Large intestine (tissue), 3 donors: ENCODE results near the gene FBXO17. TPM values are rescaled to one million over a fixed set of nuclear protein-coding genes. Genes with fewer than 3 reads are reported as not detected.
"Not testable (repeated sequence)": the region's sequence is repeated elsewhere in the genome, so short reads cannot be mapped to it uniquely, and the experiment has no call there.

Experiments
- DNase-seq, 2 donors: peaks; one replicate each; pipeline versions ENCODE4 v3.0.0 to v3.0.0-alpha.2; 2013
- H3K27ac ChIP-seq: one replicate; pipeline ENCODE4 v1.5.1; 2013; ENCODE audit warnings: low read length
- H3K27me3 ChIP-seq: 2 replicates; pipeline ENCODE4 v1.6.1; 2013; ENCODE audit warnings: low read length; ENCODE audit not compliant: control insufficient read depth, insufficient read depth
- H3K36me3 ChIP-seq: 2 replicates; pipeline ENCODE4 v1.6.1; 2013; ENCODE audit warnings: low read length; ENCODE audit not compliant: control insufficient read depth, insufficient read depth
- H3K4me1 ChIP-seq: one replicate; pipeline ENCODE4 v1.6.1; 2013; ENCODE audit warnings: low read length; ENCODE audit not compliant: control insufficient read depth, insufficient read depth
- H3K4me3 ChIP-seq: one replicate; pipeline ENCODE4 v1.5.1; 2013; ENCODE audit warnings: low read length
- H3K9me3 ChIP-seq: one replicate; pipeline ENCODE4 v1.6.1; 2013; ENCODE audit warnings: mild to moderate bottlenecking, low read depth, low read length, moderate library complexity; ENCODE audit not compliant: control insufficient read depth
- WGBS: methylation state at CpG from one replicate; pipeline ENCODE4 v1.1.5; 2013; ENCODE audit warnings: low lambda C conversion rate; ENCODE audit not compliant: insufficient coverage; 5-methylcytosine and 5-hydroxymethylcytosine counted together
- polyA plus RNA-seq: library from polyadenylated mRNA; unstranded; fragments of 120-200 nt; gene quantifications from one replicate; pipeline ENCODE4 v1.2.1, GENCODE V29; 2013

The FBXO17 gene
- polyA plus RNA-seq, 1 donor = 88.6 TPM

DNA sequence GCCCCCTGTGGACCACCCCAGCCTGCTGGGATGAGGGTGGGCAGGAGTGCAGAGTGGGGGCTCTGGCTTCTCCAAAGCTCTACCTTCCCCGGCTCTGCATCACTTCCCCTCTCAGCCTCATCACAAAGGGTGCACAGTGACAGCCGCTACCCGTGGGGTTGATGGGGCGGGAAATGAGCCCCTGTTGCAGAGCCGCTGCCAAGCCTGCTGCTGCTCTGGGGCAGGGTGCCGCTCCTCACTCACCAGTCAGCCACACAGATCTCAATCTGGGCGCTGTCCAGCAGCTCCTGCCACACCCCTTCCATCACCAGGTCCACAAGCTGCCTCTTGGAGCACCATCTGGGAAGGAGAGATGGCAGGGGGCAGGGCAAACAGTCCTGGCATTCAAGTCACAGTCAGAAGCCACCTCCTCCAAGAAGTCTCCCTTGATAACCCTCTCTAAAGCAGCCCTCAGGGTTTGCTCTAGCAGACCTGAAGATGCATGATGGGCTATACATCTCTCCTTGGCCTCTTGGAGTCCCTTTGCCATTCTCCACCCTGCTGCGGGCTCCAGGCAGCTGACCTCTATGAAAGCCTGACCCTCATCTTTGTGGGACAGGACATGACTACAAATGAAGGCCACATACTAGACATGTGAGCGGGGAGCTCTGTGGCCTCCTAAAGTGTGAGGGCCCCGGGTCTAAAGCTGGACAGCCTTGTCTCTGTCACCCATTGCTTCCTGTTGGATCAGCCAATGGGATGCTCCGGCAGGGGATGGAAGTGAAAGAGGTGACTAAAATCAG lies 29.1 kb downstream of the FBXO17 start:
- Histone ChIP-seq H3K27me3 (no peaks in the 10 kb centered on the region), H3K4me3 (no peak overlapping the region), H3K4me1 (peaks cover 5% of the 10 kb centered on the region), H3K9me3 (peaks cover 6% of the 10 kb centered on the region), H3K36me3 (peaks cover 48% of the 10 kb centered on the region), H3K27ac (no peak overlapping the region)
- WGBS = no CpG with 5 or more reads among the region's 11 CpGs
- DNase-seq = no peak

DNA sequence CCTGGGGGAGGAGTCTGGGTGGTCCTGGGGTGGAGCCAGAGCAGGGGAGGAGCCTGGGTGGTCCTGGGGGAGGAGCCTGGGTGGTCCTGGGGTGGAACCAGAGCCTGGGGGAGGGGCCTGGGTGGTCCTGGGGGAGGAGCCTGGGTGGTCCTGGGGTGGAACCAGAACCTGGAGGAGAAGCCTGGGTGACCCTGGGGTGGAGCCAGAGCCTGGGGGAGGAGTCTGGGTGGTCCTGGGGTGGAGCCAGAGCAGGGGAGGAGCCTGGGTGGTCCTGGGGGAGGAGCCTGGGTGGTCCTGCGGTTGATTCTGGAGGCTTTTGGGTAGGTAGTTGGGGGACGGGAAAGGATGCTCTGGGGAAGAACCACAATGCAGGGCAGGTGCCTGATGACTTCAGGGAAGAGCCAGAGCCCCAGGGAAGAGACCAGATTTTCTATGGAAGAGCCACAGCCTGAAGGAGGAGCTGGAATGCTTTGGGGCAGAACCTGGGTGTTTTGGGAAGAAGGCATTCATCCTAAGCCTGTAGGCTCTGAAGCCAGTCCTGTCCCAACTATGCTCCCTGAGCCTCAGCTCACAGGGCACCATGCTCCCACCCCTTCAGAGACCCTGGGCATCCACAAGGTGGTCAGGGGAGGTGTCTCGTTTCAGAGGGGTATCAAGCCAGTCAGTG lies 29.8 kb downstream of the FBXO17 start:
- DNase-seq = no peak
- H3K36me3 ChIP-seq = peaks cover 48% of the 10 kb centered on the region

DNA sequence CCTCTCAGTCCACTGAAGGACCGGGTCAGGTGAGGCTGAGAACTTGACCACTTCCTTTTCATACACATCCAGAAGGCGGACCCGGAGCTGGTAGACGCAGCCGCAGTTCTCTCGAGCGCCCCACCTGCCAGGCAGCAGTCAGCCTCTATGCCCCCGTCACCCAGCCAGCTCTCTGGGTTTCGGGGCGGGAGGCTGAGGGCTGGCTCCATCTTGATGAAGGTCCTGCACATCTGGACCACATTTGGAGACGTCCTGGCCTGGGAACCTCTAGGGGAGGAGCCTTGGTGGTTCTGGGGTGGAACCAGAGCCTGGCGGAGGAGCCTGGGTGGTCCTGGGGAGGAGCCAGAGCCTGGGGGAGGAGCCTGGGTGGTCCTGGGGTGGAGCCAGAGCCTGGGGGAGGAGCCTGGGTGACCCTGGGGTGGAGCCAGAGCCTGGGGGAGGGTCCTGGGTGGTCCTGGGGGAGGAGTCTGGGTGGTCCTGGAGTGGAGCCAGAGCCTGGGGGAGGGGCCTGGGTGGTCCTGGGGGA lies 30.5 kb downstream of the FBXO17 start:
- no peak for DNase-seq
- WGBS = no CpG with 5 or more reads among the region's 12 CpGs
- peaks cover 48% of the 10 kb centered on the region for H3K36me3 ChIP-seq

More for the DNA sequence above, 29.8 kb downstream of the FBXO17 start:
- H3K27ac ChIP-seq = no peak overlapping the region
- H3K27me3 ChIP-seq = no peaks in the 10 kb centered on the region
- no CpG with 5 or more reads among the region's 3 CpGs for WGBS
- peaks cover 5% of the 10 kb centered on the region for H3K4me1 ChIP-seq
- H3K9me3 ChIP-seq = peaks cover 6% of the 10 kb centered on the region
- H3K4me3 ChIP-seq = no peak overlapping the region

DNA sequence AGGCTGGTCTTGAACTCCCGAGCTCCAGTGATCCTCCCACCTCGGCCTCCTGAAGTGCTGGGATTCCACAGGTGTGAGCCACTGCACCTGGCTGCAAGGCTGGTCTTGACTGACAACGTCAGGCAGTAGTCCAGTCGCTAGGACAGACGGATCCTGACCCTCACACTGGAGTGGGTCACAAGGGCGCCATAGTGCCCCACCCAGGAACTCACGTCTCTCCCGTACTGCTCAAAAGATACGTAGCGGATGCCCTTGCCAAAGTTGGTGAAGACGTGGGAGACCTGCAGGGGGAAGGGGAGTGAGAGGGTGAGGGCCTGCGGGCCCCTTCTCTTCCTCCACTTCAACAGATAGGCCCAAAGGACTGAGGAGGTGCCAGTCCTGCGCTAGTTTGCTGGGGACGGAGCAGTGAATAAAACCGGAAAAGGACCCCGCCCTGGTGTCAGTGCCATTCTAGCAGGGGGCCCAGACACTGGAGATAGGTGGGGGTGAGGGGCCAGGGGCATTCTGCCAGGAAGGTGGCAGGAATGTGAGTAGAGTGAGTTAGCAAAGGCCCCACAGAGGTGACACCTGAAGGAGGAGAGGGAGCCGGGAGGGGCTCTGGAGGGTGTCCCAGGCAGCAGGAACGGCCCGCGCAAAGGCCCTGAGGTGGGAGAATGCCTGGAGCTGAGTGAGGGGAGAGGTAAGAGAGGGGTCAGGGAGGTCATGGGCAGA lies 32.9 kb downstream of the FBXO17 start:
- no peaks in the 10 kb centered on the region for H3K9me3 ChIP-seq
- no peaks in the 10 kb centered on the region for H3K27me3 ChIP-seq
- WGBS = no CpG with 5 or more reads among the region's 20 CpGs
- H3K4me1 ChIP-seq = no peaks in the 10 kb centered on the region
- no peak for DNase-seq
- no peak overlapping the region for H3K27ac ChIP-seq
- no peak overlapping the region for H3K4me3 ChIP-seq
- H3K36me3 ChIP-seq = peaks cover 39% of the 10 kb centered on the region

More for the DNA sequence above, 30.5 kb downstream of the FBXO17 start:
- Histone ChIP-seq H3K9me3 (peaks cover 3% of the 10 kb centered on the region), H3K4me1 (peaks cover under 1% of the 10 kb centered on the region), H3K27me3 (no peaks in the 10 kb centered on the region), H3K4me3 (no peak overlapping the region), H3K27ac (no peak overlapping the region)

DNA sequence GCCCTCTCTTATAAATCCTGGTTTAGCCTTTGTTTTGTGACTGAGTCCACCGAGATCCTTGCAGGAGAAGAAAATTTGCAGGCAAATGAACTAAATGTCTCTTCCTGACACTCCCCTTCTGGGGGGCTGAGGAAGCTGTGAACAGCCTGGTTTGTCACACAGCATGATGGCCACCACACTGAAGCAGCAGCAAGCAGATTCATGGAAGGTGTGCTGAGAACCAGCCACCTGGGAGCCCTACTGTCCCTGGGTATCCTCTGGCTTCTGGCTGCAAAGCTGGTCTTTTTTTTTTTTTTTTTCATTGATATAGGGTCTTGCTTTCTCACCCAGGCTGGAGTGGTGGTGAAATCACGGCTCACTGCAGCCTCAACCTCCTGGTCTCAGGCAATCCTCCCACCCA lies 33.6 kb downstream of the FBXO17 start:
- Histone ChIP-seq H3K4me1 (no peaks in the 10 kb centered on the region), H3K4me3 (no peak overlapping the region), H3K27me3 (no peaks in the 10 kb centered on the region), H3K27ac (no peak overlapping the region), H3K36me3 (peaks cover 32% of the 10 kb centered on the region), H3K9me3 (no peaks in the 10 kb centered on the region)
- DNase-seq = no peak
- WGBS = no CpG with 5 or more reads among the region's 2 CpGs

DNA sequence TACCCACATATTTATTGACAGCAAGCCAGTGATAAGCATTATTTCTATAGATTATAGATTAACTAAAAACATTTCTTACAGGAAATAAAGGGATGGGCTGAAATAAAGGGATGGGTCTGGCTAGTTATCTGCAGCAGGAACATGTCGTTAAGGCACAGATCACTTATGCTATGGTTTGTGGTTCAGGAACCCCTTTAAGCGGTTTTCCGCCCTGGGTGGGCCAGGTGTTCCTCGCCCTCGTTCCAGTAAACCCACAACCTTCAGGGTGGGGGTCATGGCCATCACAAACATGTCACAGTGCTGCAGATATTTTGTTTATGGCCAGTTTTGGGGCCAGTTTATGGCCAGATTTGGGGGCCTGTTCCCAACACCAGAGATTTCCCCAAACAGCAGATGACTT lies 34.1 kb downstream of the FBXO17 start:
- peaks cover 27% of the 10 kb centered on the region for H3K36me3 ChIP-seq
- H3K27ac ChIP-seq, H3K4me1 ChIP-seq, H3K9me3 ChIP-seq, H3K27me3 ChIP-seq, DNase-seq, H3K4me3 ChIP-seq: not testable (repeated sequence)
- WGBS = no CpG with 5 or more reads among the region's 5 CpGs

DNA sequence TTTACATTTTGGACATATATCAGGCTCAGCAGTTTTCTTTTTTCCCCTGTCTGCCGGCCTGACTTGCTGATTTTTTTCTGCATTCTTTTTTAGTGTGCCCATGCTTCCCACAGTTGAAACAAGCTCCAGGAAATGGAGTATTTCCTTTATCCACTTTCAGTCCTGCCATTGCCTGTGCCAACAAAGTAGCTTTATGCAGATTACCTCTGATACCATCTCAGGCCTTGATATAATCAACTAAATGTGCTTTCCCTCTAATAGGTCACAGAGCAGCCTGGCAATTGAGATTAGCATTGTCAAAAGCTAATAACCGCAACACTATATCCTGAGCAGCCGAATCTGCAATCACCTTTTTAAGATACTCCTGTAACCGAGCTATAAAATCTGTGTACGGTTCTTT lies 35.6 kb downstream of the FBXO17 start:
- no peak overlapping the region for H3K4me3 ChIP-seq
- H3K9me3 ChIP-seq = peaks cover 1% of the 10 kb centered on the region
- WGBS = 67% methylated on average over 1 of the region's 5 CpGs
- no peak for DNase-seq
- no peaks in the 10 kb centered on the region for H3K4me1 ChIP-seq
- H3K36me3 ChIP-seq = peaks cover 18% of the 10 kb centered on the region
- H3K27ac ChIP-seq = no peak overlapping the region
- H3K27me3 ChIP-seq = no peaks in the 10 kb centered on the region

DNA sequence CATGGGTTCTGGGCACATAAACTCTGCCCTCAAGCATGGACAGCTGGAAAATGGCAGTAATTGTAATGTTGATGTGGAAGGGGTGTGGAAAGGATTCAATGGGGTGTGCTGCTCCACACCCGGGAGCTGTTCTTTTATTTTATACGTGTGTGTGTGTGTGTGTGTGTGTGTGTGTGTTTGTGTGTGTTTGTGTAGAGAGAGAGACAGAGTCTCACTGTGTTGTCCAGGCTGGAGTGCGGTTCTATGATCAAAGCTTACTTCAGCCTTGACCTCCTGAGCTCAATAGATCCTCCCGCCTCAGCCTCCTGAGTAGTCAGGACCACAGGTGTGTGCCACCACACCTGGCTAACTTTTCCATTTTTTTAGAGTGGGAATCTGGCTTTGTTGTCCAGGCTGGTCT lies 42.0 kb downstream of the FBXO17 start:
- no CpG with 5 or more reads among the region's 4 CpGs for WGBS
- no peaks in the 10 kb centered on the region for H3K27me3 ChIP-seq
- no peak for DNase-seq

DNA sequence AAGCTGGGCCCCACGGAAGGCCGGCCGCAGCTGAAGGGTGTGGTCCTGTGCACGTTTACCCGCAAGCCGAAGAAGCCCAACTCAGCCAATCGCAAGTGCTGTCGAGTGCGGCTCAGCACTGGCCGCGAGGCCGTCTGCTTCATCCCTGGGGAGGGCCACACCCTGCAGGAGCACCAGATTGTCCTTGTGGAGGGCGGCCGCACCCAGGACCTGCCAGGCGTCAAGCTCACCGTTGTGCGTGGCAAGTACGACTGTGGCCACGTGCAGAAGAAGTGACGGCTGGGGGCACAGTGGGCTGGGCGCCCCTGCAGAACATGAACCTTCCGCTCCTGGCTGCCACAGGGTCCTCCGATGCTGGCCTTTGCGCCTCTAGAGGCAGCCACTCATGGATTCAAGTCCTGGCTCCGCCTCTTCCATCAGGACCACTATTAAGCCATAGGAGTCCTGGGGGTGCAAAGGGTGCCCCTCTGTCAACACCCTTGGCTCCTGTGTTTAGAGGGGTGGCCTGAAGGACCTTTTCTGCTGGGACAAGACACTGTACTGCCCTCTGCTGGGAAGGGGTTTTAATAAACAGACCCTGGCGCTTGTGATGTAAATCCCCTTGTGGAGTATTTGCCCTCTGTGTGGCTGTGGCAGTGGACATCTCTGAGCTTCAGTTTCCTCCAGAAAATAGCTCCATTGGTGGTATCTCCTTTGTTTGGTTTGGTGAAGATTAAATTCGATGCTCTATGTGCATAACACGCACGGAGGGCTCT lies 42.9 kb downstream of the FBXO17 start:
- no peak overlapping the region for H3K27ac ChIP-seq
- DNase-seq = peak in 1 of 2 donors; percentile 31
- H3K36me3 ChIP-seq = peaks cover 14% of the 10 kb centered on the region
- no peak overlapping the region for H3K4me3 ChIP-seq
- no peaks in the 10 kb centered on the region for H3K27me3 ChIP-seq
- peaks cover 6% of the 10 kb centered on the region for H3K4me1 ChIP-seq
- no CpG with 5 or more reads among the region's 29 CpGs for WGBS
- H3K9me3 ChIP-seq = peaks cover 10% of the 10 kb centered on the region

More for the DNA sequence above, 42.0 kb downstream of the FBXO17 start:
- no peak overlapping the region for H3K27ac ChIP-seq
- H3K4me3 ChIP-seq = no peak overlapping the region
- peaks cover 10% of the 10 kb centered on the region for H3K9me3 ChIP-seq
- peaks cover 14% of the 10 kb centered on the region for H3K36me3 ChIP-seq
- peaks cover 6% of the 10 kb centered on the region for H3K4me1 ChIP-seq

DNA sequence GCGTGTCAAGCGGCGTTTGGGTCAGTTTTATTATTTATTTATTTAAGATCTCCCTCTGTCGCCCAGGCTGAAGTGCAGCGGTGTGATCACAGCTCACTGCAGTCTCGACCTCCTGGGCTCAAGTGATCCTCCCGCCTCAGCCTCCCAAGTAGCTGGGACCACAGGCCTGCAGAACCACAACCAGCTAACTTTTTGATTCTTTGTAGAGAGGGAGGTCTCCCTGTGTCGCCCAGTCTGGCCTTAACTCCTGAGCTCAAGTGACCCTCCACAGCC lies 44.1 kb downstream of the FBXO17 start:
- H3K9me3 ChIP-seq = peaks cover 10% of the 10 kb centered on the region
- DNase-seq = no peak

More for the DNA sequence above, 44.1 kb downstream of the FBXO17 start:
- H3K4me3 ChIP-seq = peak overlapping the region; percentile 88
- H3K27me3 ChIP-seq = no peaks in the 10 kb centered on the region
- H3K27ac ChIP-seq = no peak overlapping the region
- H3K4me1 ChIP-seq = peaks cover 6% of the 10 kb centered on the region
- WGBS = no CpG with 5 or more reads among the region's 8 CpGs
- H3K36me3 ChIP-seq = peaks cover 14% of the 10 kb centered on the region
